GM21529 (cell line): Measurements from ENCODE around the gene TRIM41.

Experiments
- ATAC-seq: cut with Tn5 transposase; IDR thresholded peaks from one replicate; pipeline ENCODE4 v1.9.1; 2021; ENCODE audit not compliant: unreplicated experiment

Gene TRIM41

GRCh38 chr5:181231432-181231831 is 8.4 kb downstream of the TRIM41 start:
- no peak for ATAC-seq

GRCh38 chr5:181232593-181232992 is 9.5 kb downstream of the TRIM41 start:
- no peak for ATAC-seq

- ATAC-seq, result no peak
Measured at GRCh38 chr5:181233088-181233800, 10.2 kb downstream of the TRIM41 start.

- ATAC-seq, result no peak
Measured at GRCh38 chr5:181233801-181234454, 10.8 kb downstream of the TRIM41 start.

GRCh38 chr5:181234455-181235306 is 11.6 kb downstream of the TRIM41 start:
- no peak for ATAC-seq

- no peak for ATAC-seq
Measured at GRCh38 chr5:181235323-181235688, 12.2 kb downstream of the TRIM41 start.

- no peak for ATAC-seq
Measured at GRCh38 chr5:181235689-181236366, 12.7 kb downstream of the TRIM41 start.

GRCh38 chr5:181236471-181236870 is 13.4 kb downstream of the TRIM41 start:
- no peak for ATAC-seq

GRCh38 chr5:181236954-181237641 is 14.0 kb downstream of the TRIM41 start:
- no peak for ATAC-seq

- no peak for ATAC-seq
Measured at GRCh38 chr5:181237729-181238385, 14.8 kb downstream of the TRIM41 start.

GRCh38 chr5:181239062-181239663 is 16.1 kb downstream of the TRIM41 start:
- ATAC-seq, result no peak

- ATAC-seq, result no peak
Measured at GRCh38 chr5:181241393-181241975, 18.4 kb downstream of the TRIM41 start.

- ATAC-seq, result no peak
Measured at GRCh38 chr5:181242031-181242451, 19.0 kb downstream of the TRIM41 start.

- ATAC-seq, result no peak
Measured at GRCh38 chr5:181243018-181243563, 20.0 kb downstream of the TRIM41 start.

- ATAC-seq, result peak; percentile 58
Measured at GRCh38 chr5:181243564-181244343, 20.7 kb downstream of the TRIM41 start, which contains the start of gene RACK1. RACK1 (minus strand) TSS chr5:181243906; CDS start chr5:181243800, 106 bp downstream.

GRCh38 chr5:181245427-181246275 is 22.6 kb downstream of the TRIM41 start:
- peak; percentile 5 for ATAC-seq
